ENCODE data around the gene CCDC92B. TPM values are rescaled to one million over a fixed set of nuclear protein-coding genes. Genes with fewer than 3 reads are reported as not detected.
"Not testable (repeated sequence)": the region's sequence is repeated elsewhere in the genome, so short reads cannot be mapped to it uniquely, and the experiment has no call there.

The CCDC92B gene
- polyA plus RNA-seq, 1 of the 3 experiments (the other 2 are of a cell fraction): 0.07 TPM

DNA sequence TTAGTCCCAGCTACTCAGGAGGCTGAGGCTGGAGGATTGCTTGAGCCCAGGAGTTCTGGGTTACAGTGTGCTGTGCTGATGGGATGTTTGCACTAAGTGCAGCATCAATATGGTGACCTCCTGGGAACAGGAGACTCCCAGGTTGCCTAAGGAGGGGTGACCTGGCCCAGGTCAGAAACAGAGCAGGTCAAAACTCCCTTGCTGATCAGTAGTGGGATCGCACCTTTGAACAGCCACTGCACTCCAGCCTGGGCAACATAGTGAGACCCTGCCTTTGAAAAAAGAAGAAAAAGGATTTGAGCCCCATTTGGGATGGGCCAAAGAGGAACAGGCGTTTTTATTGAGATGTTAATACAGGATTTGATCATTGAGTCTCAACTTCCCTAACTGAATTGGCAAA is 68.5 kb downstream of the CCDC92B start:
- POLR2A ChIA-PET: no interaction called here
- CTCF ChIA-PET: no interaction called here
- Histone ChIP-seq H3F3A (replicated peaks; ENCODE audit: insufficient read depth) (peaks cover 32% of the 10 kb centered on the region), H3K27ac (ENCODE audit: low read depth in 2 of 2, low read length in 1 of 2) (no peak overlapping the region), H3K9me3 (no peaks in the 10 kb centered on the region), H3K79me2 (ENCODE audit: insufficient read depth) (peaks cover 29% of the 10 kb centered on the region), H3K9me2 (no peaks in the 10 kb centered on the region), H3K36me3 (replicated peaks in 1 of 2; ENCODE audit: control insufficient read depth in 1 of 2, insufficient read depth in 2 of 2, low read length in 1 of 2) (peaks cover 62 to 68% of the 10 kb centered on the region in 2 experiments), H3K4me1 (ENCODE audit: control insufficient read depth in 1 of 2, insufficient read depth in 2 of 2, low read depth in 1 of 2, low read length in 1 of 2) (no peaks in the 10 kb centered on the region), H3K4me3 (ENCODE audit: low read depth in 2 of 2, low read length in 1 of 2) (no peak overlapping the region), H3K27me3 (ENCODE audit: insufficient read depth) (no peaks in the 10 kb centered on the region), H2AFZ (ENCODE audit: low read depth) (no peak overlapping the region), H3K4me2 (no peak overlapping the region), H3K9ac (no peak overlapping the region), H4K20me1 (ENCODE audit: insufficient read depth) (peaks cover 24% of the 10 kb centered on the region)
- DNase-seq: no peak
- 97% methylated on average over 2 of the region's 2 CpGs for WGBS (ENCODE audit: low lambda C conversion rate)
- TF ChIP-seq USF2 (IDR thresholded peaks at IDR 0.05; ENCODE audit: borderline replicate concordance, low read depth, low read length) (no peak), MXI1 (IDR thresholded peaks at IDR 0.05; ENCODE audit: low read depth, low read length) (no peak), USF1 (IDR thresholded peaks at IDR 0.05; ENCODE audit: borderline replicate concordance, low read depth) (no peak)

GRCh38 chr17:2679247-2679646 is 70.2 kb downstream of the CCDC92B start:
- H3K4me3 ChIP-seq (ENCODE audit: low read depth in 2 of 2, low read length in 1 of 2); DNase-seq; H2AFZ ChIP-seq (ENCODE audit: low read depth); CTCF ChIA-PET; H3K27ac ChIP-seq (ENCODE audit: low read depth in 2 of 2, low read length in 1 of 2); H3K27me3 ChIP-seq (ENCODE audit: insufficient read depth); H3K9me2 ChIP-seq; H3K9ac ChIP-seq; POLR2A ChIA-PET; H3K4me2 ChIP-seq; H3K9me3 ChIP-seq; H3K4me1 ChIP-seq (ENCODE audit: control insufficient read depth in 1 of 2, insufficient read depth in 2 of 2, low read depth in 1 of 2, low read length in 1 of 2): not testable (repeated sequence)
- Histone ChIP-seq H3K79me2 (ENCODE audit: insufficient read depth) (peaks cover 46% of the 10 kb centered on the region), H3F3A (replicated peaks; ENCODE audit: insufficient read depth) (peaks cover 29% of the 10 kb centered on the region), H3K36me3 (replicated peaks in 1 of 2; ENCODE audit: control insufficient read depth in 1 of 2, insufficient read depth in 2 of 2, low read length in 1 of 2) (peaks cover 56 to 85% of the 10 kb centered on the region in 2 experiments), H4K20me1 (ENCODE audit: insufficient read depth) (peaks cover 35% of the 10 kb centered on the region)
- 97% methylated on average over 1 of the region's 1 CpG for WGBS (ENCODE audit: low lambda C conversion rate)

Small RNA genes lying within 50 kb of the gene (small RNA-seq; reads per million reads assigned to genes)
- 0 reads per million in 7 experiments for gene MIR1253
- gene MIR6776: 0 to 0.39 (median 0) reads per million in 7 experiments
- 0 reads per million in 7 experiments for gene RN7SL608P
- gene hsa-mir-1253: 0 reads per million in 7 experiments

Other genes starting within 250 kb of the CCDC92B start
- 8.1 and 10.3 TPM in 2 replicates for gene METTL16, start 237.8 kb downstream of the CCDC92B start, polyA plus RNA-seq (2012; rRNA removed)
- 37.3 and 47.3 TPM in 2 replicates for gene PAFAH1B1, start 156.0 kb downstream of the CCDC92B start, polyA plus RNA-seq (2012; rRNA removed)
- gene CLUH, start 37.9 kb downstream of the CCDC92B start, polyA plus RNA-seq (2012; rRNA removed): 25.1 and 32.2 TPM in 2 replicates
- 21.0 and 22.0 TPM in 2 replicates for gene RAP1GAP2, start 46.8 kb upstream of the CCDC92B start, polyA plus RNA-seq (2012; rRNA removed)

Data from SK-N-SH (cell line).